Thyroid gland (tissue), 4 donors: ENCODE measurements around the gene PAM. TPM values are rescaled to one million over a fixed set of nuclear protein-coding genes. Genes with fewer than 3 reads are reported as not detected.

Source experiments
- DNase-seq, 2 donors: peaks; one replicate each; pipeline ENCODE4 v3.0.0-alpha.2; 2019
- H3K27ac ChIP-seq, 3 donors: fragments of 200-600 bp; sonication (generic); 1 replicate in 2 of 3; 2 replicates in 1 of 3; pipeline ENCODE4 v1.5.1; 2016 to 2019; ENCODE audit warnings: mild to moderate bottlenecking in 1 of 3, moderate library complexity in 1 of 3
- H3K27me3 ChIP-seq: fragments of 200-600 bp; sonication (generic); one replicate; pipeline ENCODE4 v1.5.1; 2019
- H3K36me3 ChIP-seq, 2 donors: fragments of 200-600 bp; sonication (generic); one replicate each; pipeline ENCODE4 v1.5.1; 2016 to 2019
- H3K4me1 ChIP-seq, 2 donors: fragments of 200-600 bp; sonication (generic); one replicate each; pipeline ENCODE4 v1.5.1; 2017 to 2019
- H3K4me3 ChIP-seq, 3 donors: fragments of 200-600 bp; sonication (generic); replicated peaks in 1 of 3; 1 replicate in 2 of 3; 2 replicates in 1 of 3; pipeline ENCODE4 v1.5.1; 2016; ENCODE audit warnings: mild to moderate bottlenecking in 1 of 3
- H3K9me3 ChIP-seq: fragments of 200-600 bp; sonication (generic); one replicate; pipeline ENCODE4 v1.5.1; 2017
- CTCF ChIP-seq, 6 experiments: fragments of 200-600 bp in 3 of 6; fragments of 450-650 bp in 3 of 6; sonication (generic) in 3 of 6; IDR thresholded peaks; one replicate each; pipeline ENCODE4 v1.5.1; 2016 to 2019; ENCODE audit warnings: antibody characterized with exemption in 6 of 6, mild to moderate bottlenecking in 2 of 6, inconsistent platforms in 1 of 6, moderate library complexity in 1 of 6
- POLR2A ChIP-seq, 2 donors: fragments of 450-650 bp; IDR thresholded peaks; one replicate each; pipeline ENCODE4 v1.6.1; 2017; ENCODE audit warnings: antibody characterized with exemption in 2 of 2, mild to moderate bottlenecking in 2 of 2, moderate library complexity in 1 of 2
- WGBS, 2 donors: methylation state at CpG; one replicate each; pipeline ENCODE4 v1.1.5; 2017; 5-methylcytosine and 5-hydroxymethylcytosine counted together
- intact Hi-C: fragments of 100-400 bp; cut with DNase I; formaldehyde crosslinking; loops from one replicate; pipeline ENCODE4 v1.15.1; 2023
- total RNA-seq, 4 donors: library from RNA; depleted of rRNA; stranded (reverse); fragments of >200 nt; gene quantifications; one replicate each; pipeline ENCODE4 v1.2.3, GENCODE V29; 2016

PAM gene
- total RNA-seq, 4 donors from 2014 or later = 175 to 250 (median 202) TPM

GRCh38 chr5:102874054-102874453, 118.9 kb downstream of the PAM start:
- TF ChIP-seq POLR2A (IDR thresholded peaks at IDR 0.05) = no peak
- TF ChIP-seq CTCF (IDR thresholded peaks at IDR 0.05) = no peak
- no peak for DNase-seq
- intact Hi-C loops = no loop called here
- no peaks in the 10 kb centered on the region for H3K27me3 ChIP-seq
- no peak overlapping the region for H3K4me3 ChIP-seq
- no peak overlapping the region for H3K27ac ChIP-seq
- WGBS, 2 donors = 80 to 87% methylated on average over 5 of the region's 5 CpGs
- H3K36me3 ChIP-seq = no peaks in the 10 kb centered on the region
- H3K4me1 ChIP-seq = no peaks in the 10 kb centered on the region
- no peaks in the 10 kb centered on the region for H3K9me3 ChIP-seq

DNA sequence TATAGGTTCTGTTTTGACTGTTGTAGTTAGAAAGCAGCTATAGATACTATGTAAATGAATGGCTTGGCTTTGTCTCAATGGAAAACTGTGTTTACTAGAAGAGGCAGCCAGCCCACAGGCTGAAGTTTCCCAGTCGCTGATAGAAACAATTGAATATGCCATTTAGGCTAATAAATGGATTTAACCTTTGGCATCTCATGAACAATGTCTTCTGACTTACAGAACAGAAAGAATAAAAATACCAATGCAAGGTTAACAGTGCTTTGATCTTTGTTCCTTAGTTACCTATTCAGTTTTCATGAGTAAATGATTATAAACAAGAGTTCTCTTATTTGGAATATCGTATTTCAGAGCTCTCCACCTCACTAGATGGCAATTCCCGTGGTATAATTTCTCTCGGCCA, 120.6 kb downstream of the PAM start:
- DNase-seq = no peak
- no peak for TF ChIP-seq POLR2A (IDR thresholded peaks at IDR 0.05)
- TF ChIP-seq CTCF (IDR thresholded peaks at IDR 0.05) = no peak
- Histone ChIP-seq H3K27me3 (no peaks in the 10 kb centered on the region), H3K9me3 (no peaks in the 10 kb centered on the region), H3K27ac (no peak overlapping the region), H3K4me1 (no peaks in the 10 kb centered on the region), H3K36me3 (no peaks in the 10 kb centered on the region), H3K4me3 (no peak overlapping the region)
- intact Hi-C loops = no loop called here
- 82 to 85% methylated on average over 4 of the region's 4 CpGs for WGBS, 2 donors

- intact Hi-C loops = no loop called here
- no peak for DNase-seq
- TF ChIP-seq CTCF (IDR thresholded peaks at IDR 0.05) (no peak), POLR2A (IDR thresholded peaks at IDR 0.05) (no peak)
- no peaks in the 10 kb centered on the region for H3K36me3 ChIP-seq
- H3K4me3 ChIP-seq = no peak overlapping the region
- H3K4me1 ChIP-seq = no peaks in the 10 kb centered on the region
- no peaks in the 10 kb centered on the region for H3K27me3 ChIP-seq
- 64% methylated on average over 4 of the region's 4 CpGs for WGBS, 2 donors
- H3K9me3 ChIP-seq = no peaks in the 10 kb centered on the region
- no peak overlapping the region for H3K27ac ChIP-seq
Measured at GRCh38 chr5:102876610-102877009, 121.5 kb downstream of the PAM start.

GRCh38 chr5:102879741-102880140, 124.6 kb downstream of the PAM start:
- intact Hi-C loops = no loop called here
- Histone ChIP-seq H3K4me1 (no peaks in the 10 kb centered on the region), H3K9me3 (no peaks in the 10 kb centered on the region), H3K27me3 (no peaks in the 10 kb centered on the region), H3K27ac (no peak overlapping the region), H3K36me3 (no peaks in the 10 kb centered on the region), H3K4me3 (no peak overlapping the region)
- 99% methylated on average over 6 of the region's 6 CpGs for WGBS, 2 donors
- no peak for DNase-seq
- no peak for TF ChIP-seq CTCF (IDR thresholded peaks at IDR 0.05)
- no peak for TF ChIP-seq POLR2A (IDR thresholded peaks at IDR 0.05)

GRCh38 chr5:102886586-102886985, 131.5 kb downstream of the PAM start:
- DNase-seq = no peak
- H3K27me3 ChIP-seq = no peaks in the 10 kb centered on the region

More at GRCh38 chr5:102886586-102886985, 131.5 kb downstream of the PAM start:
- Histone ChIP-seq H3K9me3 (no peaks in the 10 kb centered on the region), H3K27ac (no peak overlapping the region), H3K4me3 (no peak overlapping the region), H3K4me1 (no peaks in the 10 kb centered on the region), H3K36me3 (no peaks in the 10 kb centered on the region)
- TF ChIP-seq CTCF (IDR thresholded peaks at IDR 0.05) = no peak
- TF ChIP-seq POLR2A (IDR thresholded peaks at IDR 0.05) = no peak
- intact Hi-C loops = no loop called here
